Lower leg skin (tissue), 3 donors: Measurements from ENCODE around the gene CCR5.

Source experiments
- POLR2A ChIP-seq, 2 donors: fragments of 450-650 bp; IDR thresholded peaks; one replicate each; pipeline ENCODE4 v1.6.1; 2016 to 2017; ENCODE audit warnings: antibody characterized with exemption in 2 of 2, mild to moderate bottlenecking in 1 of 2, moderate library complexity in 1 of 2
- TF ChIP-seq, protein P1 (sequence below), 3 donors: fragments of 450-650 bp; IDR thresholded peaks; one replicate each; pipeline ENCODE4 v1.5.1; 2016; ENCODE audit warnings: antibody characterized with exemption in 3 of 3, mild to moderate bottlenecking in 3 of 3, moderate library complexity in 2 of 3

DNA sequence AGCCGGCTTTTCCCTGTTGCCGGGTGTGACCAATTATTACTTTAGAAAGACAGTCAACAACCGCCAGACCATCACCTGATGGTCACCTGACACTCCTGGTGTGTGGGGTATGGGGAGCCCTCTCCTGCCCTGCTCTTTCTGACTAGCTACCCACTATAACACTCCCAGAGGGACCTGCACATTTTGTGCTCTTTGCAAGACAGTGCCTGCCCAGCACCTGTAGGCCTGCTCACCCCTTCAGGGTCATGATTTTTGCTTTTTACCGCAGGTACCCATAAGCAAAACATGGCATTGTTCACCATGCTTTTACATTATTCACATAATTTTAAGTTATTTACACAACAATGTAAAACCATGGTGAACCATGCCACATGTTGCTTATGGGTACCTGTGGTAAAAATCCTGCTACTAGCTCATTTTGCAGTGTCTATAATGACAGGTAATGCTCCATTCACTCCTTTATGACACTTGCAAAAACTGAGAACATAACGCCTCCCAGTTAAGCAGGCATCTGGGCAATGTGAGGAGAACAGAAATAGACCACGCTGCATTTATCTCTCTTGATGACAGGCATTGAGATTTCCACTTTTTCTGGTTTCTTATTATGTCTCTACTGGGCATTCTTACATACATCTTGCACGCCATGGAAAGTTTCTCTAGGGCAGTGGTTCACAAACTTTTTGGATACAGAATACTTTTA, 46.2 kb downstream of the CCR5 start:
- TF ChIP-seq, protein P1, sequence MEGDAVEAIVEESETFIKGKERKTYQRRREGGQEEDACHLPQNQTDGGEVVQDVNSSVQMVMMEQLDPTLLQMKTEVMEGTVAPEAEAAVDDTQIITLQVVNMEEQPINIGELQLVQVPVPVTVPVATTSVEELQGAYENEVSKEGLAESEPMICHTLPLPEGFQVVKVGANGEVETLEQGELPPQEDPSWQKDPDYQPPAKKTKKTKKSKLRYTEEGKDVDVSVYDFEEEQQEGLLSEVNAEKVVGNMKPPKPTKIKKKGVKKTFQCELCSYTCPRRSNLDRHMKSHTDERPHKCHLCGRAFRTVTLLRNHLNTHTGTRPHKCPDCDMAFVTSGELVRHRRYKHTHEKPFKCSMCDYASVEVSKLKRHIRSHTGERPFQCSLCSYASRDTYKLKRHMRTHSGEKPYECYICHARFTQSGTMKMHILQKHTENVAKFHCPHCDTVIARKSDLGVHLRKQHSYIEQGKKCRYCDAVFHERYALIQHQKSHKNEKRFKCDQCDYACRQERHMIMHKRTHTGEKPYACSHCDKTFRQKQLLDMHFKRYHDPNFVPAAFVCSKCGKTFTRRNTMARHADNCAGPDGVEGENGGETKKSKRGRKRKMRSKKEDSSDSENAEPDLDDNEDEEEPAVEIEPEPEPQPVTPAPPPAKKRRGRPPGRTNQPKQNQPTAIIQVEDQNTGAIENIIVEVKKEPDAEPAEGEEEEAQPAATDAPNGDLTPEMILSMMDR (IDR thresholded peaks at IDR 0.05), result no peak
- TF ChIP-seq POLR2A (IDR thresholded peaks at IDR 0.05), result no peak
